Measurements from ENCODE around the gene CATSPERZ.
A peak's percentile ranks its signal among the peaks of the same experiment; 100 is the strongest.
"Not testable (repeated sequence)": the region's sequence is repeated elsewhere in the genome, so short reads cannot be mapped to it uniquely, and the experiment has no call there.

CATSPERZ gene

DNA sequence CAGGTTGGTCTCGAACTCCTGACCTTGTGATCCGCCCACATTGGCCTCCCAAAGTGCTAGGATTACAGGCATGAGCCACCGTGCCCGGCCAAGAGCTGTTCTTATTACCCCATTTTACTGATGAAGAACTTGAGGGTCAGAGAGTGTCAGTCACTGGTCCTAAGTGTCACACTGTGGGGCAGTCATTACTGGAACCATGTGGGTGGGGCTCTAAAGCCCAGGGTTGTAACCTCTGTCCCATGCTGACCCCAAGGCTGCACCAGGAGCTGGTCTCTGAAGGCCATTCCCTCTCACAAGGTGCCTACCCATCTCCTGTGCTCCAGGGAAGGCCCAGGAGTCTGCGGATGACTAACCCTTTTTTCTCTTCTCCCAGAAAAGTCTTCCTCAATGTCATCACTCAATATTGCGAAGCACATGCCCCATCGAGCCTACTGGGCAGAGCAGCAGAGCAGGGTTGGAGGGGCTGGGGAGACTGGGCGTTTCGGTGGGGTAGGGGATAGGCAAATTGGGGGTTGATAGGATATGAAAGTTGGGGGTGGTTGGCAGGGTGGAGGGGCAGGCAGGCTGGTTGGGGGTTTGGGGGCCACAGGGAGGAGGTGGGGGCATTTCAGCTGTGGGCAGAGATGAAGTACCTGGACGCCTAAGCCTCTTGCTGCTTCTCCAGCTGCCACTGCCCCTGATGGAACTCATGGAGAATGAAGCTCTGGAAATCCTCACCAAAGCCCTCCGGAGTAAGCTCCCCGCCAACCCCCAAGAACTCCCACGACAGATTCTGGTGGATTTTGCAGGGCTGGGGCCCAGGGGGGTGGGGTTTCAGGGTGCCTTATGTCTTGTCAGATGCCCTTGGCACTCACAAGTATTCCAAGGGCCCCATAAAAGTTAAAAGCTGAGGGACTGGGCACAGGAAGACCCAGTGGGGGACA is 3.2 kb downstream of the CATSPERZ start:
- no peak for DNase-seq (ENCODE audit: low read depth in 3 of 3, low spot score in 1 of 3)

DNA sequence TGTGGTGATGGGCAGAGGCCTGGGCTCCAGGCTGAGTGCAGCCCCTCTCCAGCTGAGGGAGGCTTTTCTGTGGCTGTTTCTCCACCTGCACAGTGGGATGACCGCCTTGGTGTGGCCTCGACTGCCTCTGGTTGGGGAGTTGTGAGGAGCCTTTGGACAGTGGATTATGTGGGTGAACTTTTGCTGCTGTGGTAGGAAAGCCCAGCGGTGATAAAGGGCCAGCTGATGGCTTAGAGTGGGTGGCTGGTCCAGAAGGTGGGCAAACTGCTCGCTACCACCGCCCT is 3.8 kb downstream of the CATSPERZ start:
- DNase-seq (ENCODE audit: low read depth in 3 of 3, low spot score in 1 of 3), result no peak

DNA sequence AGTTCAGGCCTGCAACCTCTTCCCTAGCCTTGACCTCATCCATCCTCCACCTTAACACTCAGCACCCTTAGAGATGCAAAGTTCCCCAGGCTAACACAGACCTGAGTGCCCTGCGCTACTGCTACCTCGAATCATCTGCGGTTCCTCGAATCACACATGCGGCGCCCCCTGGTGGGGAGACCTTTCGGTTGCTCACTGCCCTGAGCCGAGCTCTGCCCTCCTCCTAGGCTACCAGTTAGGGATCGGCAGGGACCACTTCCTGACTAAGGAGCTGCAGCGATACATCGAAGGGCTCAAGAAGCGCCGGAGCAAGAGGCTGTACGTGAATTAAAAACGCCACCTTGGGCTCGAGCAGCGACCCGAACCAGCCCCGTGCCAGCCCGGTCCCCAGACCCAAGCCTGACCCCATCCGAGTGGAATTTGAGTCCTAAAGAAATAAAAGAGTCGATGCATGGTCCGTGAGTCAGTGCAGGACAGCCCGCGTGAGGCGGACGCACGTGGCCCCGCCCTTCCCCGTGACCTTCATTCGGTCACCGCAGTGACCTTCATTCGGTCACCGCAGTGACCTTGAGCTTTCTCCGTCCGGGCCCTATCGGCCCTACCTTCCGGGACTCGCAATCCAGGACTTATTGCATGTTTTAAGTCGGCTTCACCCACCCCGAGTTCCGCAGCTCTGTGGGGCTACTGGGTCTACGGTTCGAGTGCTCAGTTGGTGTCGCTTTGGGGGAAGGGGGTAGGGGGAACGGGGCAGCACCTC is 4.3 kb downstream of the CATSPERZ start:
- peak; percentile 83 to 94 (median 84) for DNase-seq (ENCODE audit: low read depth in 3 of 3, low spot score in 1 of 3)

DNA sequence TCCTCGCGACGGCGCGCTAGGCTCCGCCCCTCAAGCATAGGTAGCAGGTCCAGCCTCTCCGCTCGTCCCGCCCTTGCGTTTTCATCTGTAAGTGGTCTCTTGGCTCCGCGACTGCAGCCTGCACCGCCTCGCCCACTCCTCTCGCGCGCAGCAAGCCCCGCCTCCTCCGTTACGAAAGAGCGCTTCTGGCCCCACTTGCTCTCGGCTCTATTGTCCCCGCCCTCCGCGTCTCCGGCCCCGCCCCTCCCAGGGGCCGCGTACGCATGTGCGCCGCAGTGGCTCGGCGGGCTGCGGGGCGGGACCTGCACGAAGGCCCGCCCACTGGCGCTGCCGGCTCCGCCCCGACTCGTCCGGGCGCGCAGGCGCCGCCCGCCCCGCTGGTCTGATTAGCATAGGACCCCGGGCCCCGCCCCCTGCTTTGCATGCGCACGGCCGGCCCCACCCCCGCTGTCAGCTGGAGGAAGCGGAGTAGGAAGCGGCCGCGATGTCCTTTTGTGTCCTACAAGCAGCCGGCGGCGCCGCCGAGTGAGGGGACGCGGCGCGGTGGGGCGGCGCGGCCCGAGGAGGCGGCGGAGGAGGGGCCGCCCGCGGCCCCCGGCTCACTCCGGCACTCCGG is 5.0 kb downstream of the CATSPERZ start, which contains the start of gene ESRRA:
TSS of gene ESRRA (plus strand) at position 450 of the 616 bp plus-strand sequence. CDS start 1,656 bp downstream, outside the sequence.
- peak; percentile 99 for DNase-seq (ENCODE audit: low read depth in 3 of 3, low spot score in 1 of 3)

DNA sequence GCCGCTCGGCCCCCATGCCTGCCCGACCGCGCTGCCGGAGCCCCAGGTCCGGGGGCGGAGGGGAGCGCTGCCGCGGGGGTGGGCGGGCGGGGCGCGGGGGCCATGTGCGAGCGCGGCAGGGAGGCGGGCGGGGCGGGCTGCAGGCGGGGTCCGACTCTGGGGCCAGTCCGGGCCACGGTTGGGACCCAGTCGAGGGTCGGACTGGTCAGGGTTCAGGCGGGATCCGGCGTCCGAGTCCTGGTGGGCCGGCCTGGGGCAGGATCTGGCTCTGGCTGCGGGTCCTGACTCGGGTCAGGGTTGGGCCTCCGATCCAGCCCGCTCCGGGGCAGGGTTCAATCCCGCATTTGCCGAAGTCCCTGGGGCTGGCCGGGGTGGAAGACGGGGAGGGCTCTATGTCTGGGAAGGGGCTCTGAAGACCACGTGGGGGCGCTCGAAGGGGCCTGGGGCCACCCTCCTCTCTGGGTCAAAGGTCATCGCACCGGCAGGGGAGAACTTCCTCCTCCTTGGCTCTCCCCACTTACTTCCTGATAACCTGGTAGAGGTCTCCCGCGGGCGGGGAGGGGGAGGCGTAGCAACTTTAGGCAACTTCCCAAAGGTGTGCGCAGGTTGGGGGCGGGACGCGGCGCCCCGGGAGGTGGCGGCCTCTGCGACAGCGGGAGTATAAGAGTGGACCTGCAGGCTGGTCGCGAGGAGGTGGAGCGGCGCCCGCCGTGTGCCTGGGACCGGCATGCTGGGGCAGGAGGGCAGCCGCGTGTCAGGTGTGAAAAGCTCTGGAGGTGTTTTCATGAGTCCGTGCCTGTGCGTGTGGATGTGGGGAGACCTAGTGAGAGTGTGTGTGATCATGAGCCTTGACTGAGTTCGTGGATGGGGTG is 5.8 kb downstream of the CATSPERZ start:
- DNase-seq (ENCODE audit: low read depth in 3 of 3, low spot score in 1 of 3), result peak in 2 of 3 donors; percentile 51 to 56

DNA sequence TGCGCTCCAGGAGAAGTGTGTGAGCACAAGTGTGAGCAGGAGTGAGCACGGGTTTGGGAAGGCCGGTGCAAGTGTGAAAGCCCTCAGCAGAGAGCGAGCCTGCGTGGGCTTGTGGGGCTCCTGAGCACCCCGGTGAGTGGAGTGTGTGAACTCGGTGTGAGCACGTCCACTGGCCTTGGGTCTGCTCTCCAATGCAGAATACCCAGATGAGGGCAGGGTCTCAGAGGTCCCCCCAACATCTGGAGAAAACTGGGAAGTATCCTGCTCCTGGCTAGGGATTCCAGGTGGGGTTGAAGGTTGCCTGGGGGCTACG is 6.4 kb downstream of the CATSPERZ start:
- DNase-seq (ENCODE audit: low read depth in 3 of 3, low spot score in 1 of 3), result no peak

DNA sequence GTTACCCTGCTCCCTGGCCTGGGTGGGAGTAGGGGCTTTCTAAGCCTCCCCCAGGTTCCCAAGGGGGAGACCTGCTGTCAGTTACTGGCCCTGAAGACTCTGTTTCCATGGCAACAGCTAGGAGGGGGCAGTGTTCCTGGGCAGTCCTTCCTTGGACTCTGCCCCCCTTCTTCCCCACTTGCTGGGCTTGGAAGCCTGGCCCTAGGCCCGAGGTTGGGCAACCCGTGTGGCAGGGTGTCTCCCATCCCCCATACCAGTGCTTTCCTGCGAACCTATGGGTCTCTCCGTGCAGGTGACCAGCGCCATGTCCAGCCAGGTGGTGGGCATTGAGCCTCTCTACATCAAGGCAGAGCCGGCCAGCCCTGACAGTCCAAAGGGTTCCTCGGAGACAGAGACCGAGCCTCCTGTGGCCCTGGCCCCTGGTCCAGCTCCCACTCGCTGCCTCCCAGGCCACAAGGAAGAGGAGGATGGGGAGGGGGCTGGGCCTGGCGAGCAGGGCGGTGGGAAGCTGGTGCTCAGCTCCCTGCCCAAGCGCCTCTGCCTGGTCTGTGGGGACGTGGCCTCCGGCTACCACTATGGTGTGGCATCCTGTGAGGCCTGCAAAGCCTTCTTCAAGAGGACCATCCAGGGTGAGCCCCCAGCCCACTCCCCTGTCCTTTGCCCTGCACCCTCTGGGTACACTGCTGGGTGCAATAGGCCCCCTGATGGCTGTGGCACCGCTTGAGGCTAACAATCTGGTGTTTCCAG is 6.9 kb downstream of the CATSPERZ start:
- no peak for DNase-seq (ENCODE audit: low read depth in 3 of 3, low spot score in 1 of 3)

DNA sequence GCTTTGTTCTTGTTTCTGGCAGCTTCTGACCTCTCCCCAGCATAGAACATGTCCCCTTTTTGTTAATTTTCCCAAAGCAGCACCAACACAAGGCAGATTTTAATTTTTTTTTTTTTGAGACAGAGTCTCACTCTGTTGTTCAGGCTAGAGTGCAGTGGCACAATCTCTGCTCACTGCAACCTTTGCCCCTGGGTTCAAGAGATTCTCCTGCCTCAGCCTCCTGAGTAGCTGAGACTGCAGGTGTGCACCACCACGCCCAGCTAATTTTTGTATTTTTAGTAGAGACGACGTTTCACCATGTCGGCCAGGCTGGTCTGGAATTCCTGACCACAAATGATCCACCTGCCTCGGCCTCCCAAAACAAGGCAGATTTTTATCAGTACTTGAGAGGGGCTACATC is 7.6 kb downstream of the CATSPERZ start:
- DNase-seq (ENCODE audit: low read depth in 3 of 3, low spot score in 1 of 3), result not testable (repeated sequence)

DNA sequence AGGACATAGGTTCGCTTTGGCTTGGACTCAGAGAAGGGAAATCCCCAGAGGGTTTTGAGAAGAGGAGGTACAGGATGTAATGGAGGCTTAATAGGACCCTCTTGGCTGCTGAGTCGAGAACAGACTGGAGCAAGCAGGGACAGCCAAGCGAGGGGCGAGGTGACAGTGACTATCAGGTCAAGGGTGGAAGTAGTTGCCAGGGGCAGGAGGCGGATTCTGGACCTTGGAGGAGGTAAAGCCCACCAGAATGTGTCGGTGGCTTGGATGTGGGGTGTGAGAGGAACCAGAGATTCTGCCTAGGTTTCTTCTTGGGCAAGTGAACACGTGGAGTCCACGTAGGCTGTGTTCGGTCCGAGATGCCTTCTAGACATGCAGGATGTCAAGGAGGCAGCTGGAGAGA is 12.8 kb downstream of the CATSPERZ start:
- no peak for DNase-seq (ENCODE audit: low read depth in 3 of 3, low spot score in 1 of 3)

DNA sequence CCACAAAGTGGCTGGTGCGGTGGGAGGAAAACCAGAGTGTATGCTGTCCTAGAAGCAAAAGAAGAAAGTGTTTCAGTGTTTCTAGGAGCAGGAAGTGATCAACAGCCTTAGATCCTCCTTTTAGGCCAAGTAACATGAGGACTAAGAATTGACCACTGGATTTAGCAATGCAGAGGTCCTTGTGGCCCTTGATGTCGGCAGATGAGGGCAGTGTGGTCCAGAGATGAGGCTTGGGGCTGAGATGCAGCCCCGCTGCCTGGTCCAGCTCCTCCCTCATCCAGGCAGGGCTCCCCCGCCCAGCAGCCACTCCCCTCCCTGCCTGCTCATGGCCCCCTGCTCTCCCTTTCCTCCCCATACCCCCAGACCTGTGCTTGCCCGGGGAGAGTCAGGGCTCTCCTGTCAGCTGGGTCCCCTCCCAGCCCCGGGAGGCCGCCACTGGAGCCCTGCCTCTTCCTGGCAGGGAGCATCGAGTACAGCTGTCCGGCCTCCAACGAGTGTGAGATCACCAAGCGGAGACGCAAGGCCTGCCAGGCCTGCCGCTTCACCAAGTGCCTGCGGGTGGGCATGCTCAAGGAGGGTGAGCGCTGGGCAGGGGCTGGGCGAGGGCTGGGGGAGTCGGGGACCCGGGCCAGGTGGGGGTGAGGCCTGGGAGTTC is 13.5 kb downstream of the CATSPERZ start:
- no peak for DNase-seq (ENCODE audit: low read depth in 3 of 3, low spot score in 1 of 3)

DNA sequence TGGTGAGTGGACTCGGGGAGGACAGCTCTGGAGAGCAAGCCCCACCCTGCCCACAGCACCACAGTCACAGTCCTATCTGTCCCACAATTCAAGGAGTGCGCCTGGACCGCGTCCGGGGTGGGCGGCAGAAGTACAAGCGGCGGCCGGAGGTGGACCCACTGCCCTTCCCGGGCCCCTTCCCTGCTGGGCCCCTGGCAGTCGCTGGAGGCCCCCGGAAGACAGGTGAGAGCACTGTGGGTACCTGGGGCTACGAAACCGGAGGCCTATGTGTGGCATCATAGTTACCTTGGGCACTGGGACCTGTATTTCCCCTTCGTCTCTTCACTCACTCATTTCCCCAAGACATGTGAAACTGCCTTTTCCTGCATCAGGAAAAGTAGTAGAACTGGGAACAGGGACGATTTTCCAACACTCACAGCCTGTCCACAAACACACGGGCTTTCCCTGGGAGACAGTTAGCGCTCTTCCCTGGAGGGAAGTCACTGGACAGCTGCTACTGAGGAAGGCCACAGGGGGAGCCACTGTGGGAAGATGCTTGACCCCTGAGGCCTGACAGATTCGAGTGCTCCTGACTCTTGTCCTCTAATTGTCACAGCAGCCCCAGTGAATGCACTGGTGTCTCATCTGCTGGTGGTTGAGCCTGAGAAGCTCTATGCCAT is 14.1 kb downstream of the CATSPERZ start:
- DNase-seq (ENCODE audit: low read depth in 3 of 3, low spot score in 1 of 3), result no peak

DNA sequence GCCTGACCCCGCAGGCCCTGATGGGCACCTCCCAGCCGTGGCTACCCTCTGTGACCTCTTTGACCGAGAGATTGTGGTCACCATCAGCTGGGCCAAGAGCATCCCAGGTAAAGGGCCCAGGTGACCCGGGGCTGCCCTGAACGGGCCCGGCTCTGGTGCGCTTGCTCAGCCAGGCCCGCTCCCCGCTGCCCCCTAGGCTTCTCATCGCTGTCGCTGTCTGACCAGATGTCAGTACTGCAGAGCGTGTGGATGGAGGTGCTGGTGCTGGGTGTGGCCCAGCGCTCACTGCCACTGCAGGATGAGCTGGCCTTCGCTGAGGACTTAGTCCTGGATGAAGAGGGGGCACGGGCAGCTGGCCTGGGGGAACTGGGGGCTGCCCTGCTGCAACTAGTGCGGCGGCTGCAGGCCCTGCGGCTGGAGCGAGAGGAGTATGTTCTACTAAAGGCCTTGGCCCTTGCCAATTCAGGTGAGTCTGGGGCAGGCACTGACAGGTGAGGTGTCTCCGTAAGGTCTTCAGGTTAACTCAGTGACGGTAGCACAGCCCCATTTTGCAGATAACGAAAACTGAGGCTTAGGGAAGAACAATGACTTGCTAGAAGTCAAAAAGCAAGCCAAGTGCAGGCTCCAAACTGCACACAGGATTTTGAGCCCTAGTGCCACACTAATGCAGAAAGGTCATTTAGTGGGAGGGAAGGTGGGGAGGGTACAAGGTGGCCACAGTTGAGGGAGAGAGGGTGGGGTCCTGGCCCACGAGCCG is 14.8 kb downstream of the CATSPERZ start:
- no peak for DNase-seq (ENCODE audit: low read depth in 3 of 3, low spot score in 1 of 3)

DNA sequence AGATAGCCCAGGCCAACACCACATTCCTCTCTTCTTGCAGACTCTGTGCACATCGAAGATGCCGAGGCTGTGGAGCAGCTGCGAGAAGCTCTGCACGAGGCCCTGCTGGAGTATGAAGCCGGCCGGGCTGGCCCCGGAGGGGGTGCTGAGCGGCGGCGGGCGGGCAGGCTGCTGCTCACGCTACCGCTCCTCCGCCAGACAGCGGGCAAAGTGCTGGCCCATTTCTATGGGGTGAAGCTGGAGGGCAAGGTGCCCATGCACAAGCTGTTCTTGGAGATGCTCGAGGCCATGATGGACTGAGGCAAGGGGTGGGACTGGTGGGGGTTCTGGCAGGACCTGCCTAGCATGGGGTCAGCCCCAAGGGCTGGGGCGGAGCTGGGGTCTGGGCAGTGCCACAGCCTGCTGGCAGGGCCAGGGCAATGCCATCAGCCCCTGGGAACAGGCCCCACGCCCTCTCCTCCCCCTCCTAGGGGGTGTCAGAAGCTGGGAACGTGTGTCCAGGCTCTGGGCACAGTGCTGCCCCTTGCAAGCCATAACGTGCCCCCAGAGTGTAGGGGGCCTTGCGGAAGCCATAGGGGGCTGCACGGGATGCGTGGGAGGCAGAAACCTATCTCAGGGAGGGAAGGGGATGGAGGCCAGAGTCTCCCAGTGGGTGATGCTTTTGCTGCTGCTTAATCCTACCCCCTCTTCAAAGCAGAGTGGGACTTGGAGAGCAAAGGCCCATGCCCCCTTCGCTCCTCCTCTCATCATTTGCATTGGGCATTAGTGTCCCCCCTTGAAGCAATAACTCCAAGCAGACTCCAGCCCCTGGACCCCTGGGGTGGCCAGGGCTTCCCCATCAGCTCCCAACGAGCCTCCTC is 15.7 kb downstream of the CATSPERZ start:
- not testable (repeated sequence) for DNase-seq (ENCODE audit: low read depth in 3 of 3, low spot score in 1 of 3)

DNA sequence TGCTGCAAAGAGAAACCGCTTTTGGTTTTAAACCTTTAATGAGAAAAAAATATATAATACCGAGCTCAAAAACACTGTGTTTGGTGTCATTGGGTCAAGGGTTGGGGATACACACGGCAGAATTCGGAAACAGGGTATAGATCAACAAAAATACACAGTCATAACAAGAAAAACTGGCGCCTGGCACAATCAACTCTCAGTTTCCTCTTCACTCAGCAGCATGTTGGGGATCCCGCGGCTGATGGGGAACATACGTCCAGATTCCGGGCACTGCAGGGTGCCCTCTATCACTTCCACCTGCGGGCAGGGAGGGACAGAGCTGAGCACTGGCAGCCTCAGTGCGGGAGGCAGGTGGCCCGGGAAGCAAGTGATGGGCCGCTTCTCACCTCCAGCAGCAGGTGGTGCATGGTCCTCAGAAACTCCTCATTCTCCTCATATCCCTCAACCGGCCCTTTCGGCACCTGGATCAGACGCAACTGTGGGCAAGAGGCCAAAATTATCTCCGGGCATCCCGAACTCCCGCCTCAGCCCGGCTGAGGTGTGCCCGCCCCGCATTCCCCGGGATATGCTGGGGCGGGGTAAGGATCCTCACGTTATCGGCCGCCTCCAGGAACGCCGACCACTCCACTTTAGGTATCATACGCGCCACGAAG is 16.6 kb downstream of the CATSPERZ start:
- DNase-seq (ENCODE audit: low read depth in 3 of 3, low spot score in 1 of 3), result peak in 1 of 3 donors; percentile 33

DNA sequence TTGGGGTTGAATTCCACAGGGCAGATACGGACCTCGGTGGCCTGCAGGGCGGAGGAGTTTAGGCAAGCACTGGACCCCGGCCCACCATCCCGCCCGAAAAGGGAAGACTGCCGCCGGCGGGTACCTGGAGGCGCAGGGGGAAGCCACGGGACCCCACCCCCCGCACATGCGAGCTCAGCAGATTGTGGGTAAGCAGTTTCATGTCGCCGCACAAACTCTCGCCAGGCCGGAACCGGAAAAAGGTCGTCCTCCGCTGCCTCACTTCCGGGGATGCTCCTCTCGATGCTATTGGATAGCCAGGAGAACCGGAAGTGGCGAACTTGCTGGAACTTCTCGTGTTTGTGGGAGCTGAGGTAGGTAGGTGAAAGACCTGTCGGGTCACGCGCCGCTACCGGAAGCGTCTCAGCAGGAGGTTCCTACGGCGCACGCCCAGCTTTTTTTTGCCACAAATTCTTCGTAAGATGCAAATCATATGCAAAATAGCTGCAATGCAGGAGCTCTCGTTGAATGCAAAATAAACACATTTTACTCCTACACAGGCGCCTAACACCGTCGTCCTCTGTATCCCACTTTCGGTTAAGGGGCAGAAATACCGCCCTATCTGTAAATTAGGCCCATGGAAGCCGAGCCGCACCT is 17.3 kb downstream of the CATSPERZ start, which contains the start of gene TRMT112:
TSS of gene TRMT112 (minus strand) at position 235 of the 636 bp plus-strand sequence. CDS start at position 202, 33 bp downstream.
- peak; percentile 81 to 95 (median 88) for DNase-seq (ENCODE audit: low read depth in 3 of 3, low spot score in 1 of 3)

DNA sequence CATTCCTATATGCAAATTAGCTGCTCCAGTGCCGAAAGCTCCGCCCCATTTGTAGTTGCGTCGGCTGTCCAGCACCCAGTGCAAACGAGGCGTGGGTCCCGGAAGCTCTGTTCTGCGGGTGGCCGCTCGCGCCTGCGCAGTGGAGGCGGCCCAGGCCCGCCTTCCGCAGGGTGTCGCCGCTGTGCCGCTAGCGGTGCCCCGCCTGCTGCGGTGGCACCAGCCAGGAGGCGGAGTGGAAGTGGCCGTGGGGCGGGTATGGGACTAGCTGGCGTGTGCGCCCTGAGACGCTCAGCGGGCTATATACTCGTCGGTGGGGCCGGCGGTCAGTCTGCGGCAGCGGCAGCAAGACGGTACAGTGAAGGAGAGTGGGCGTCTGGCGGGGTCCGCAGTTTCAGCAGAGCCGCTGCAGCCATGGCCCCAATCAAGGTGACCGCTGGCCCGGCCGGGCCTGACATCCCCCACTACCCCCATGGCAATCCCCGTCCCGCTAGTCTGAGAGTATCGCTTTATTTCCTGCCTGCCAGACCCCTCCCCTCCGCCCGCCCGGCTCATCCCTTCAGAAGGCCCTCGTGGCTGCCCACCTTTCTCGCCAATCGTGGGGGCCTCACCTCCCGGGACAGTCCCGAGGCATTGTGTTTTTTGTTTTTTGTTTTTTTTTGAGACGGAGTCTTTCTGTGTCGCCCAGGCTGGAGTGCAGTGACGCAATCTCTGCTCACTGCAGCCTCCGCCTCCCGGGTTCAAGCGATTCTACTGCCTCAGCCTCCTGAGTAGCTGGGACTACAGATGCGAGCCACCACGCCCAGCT is 18.0 kb downstream of the CATSPERZ start, which contains the start of gene PRDX5:
TSS of gene PRDX5 (plus strand) at position 161 of the 805 bp plus-strand sequence. CDS start at position 256, 95 bp downstream.
- peak; percentile 86 to 91 (median 88) for DNase-seq (ENCODE audit: low read depth in 3 of 3, low spot score in 1 of 3)
